Sigmoid colon (tissue), 7 donors: ENCODE measurements around the gene IRGQ. TPM values are rescaled to one million over a fixed set of nuclear protein-coding genes. Genes with fewer than 3 reads are reported as not detected.

Source experiments
- DNase-seq: peaks from one replicate; pipeline ENCODE4 v3.0.0-alpha.2; 2019
- H3K27ac ChIP-seq, 4 donors: fragments of 200-600 bp; sonication (generic); one replicate each; pipeline ENCODE4 v1.5.1; 2016 to 2019; ENCODE audit warnings: mild to moderate bottlenecking in 1 of 4
- H3K27me3 ChIP-seq, 3 donors: fragments of 200-600 bp; sonication (generic); one replicate each; pipeline ENCODE4 v1.5.1; 2019; ENCODE audit warnings: mild to moderate bottlenecking in 1 of 3
- H3K36me3 ChIP-seq, 4 donors: fragments of 200-600 bp; sonication (generic); one replicate each; pipeline ENCODE4 v1.5.1; 2016 to 2019
- H3K4me1 ChIP-seq, 4 donors: fragments of 200-600 bp; sonication (generic); one replicate each; pipeline ENCODE4 v1.5.1; 2017 to 2019
- H3K4me3 ChIP-seq, 4 donors: fragments of 200-600 bp; sonication (generic); one replicate each; pipeline ENCODE4 v1.5.1; 2017 to 2019; ENCODE audit warnings: mild to moderate bottlenecking in 2 of 4, moderate library complexity in 1 of 4
- H3K9me3 ChIP-seq, 4 donors: fragments of 200-600 bp in 3 of 4; sonication (generic) in 3 of 4; one replicate each; pipeline versions ENCODE4 v1.5.1 to v1.6.1; 2013 to 2019
- EP300 ChIP-seq, 4 donors: sonication (generic); formaldehyde crosslinking; IDR thresholded peaks; one replicate each; pipeline ENCODE4 v1.6.1; 2017; ENCODE audit warnings: antibody characterized with exemption in 4 of 4
- POLR2A ChIP-seq, 2 donors: fragments of 450-650 bp; IDR thresholded peaks; one replicate each; pipeline ENCODE4 v1.6.1; 2016; ENCODE audit warnings: antibody characterized with exemption in 2 of 2, mild to moderate bottlenecking in 2 of 2, moderate library complexity in 2 of 2
- POLR2AphosphoS5 ChIP-seq, 4 donors: sonication (generic); formaldehyde crosslinking; IDR thresholded peaks; one replicate each; pipeline ENCODE4 v1.6.1; 2017; ENCODE audit warnings: antibody characterized with exemption in 4 of 4
- WGBS, 2 donors: extraction: QIAGEN DNeasy Blood & Tissue Kit; methylation state at CpG; one replicate each; pipeline ENCODE4 v1.1.7; 2013; 5-methylcytosine and 5-hydroxymethylcytosine counted together
- intact Hi-C: fragments of 100-400 bp; cut with DNase I; formaldehyde crosslinking; loops from one replicate; pipeline ENCODE4 v1.15.1; 2023
- polyA plus RNA-seq, 3 donors: library from polyadenylated mRNA; stranded (reverse); fragments of 200-250 nt; gene quantifications; one replicate each; pipeline ENCODE4 v1.2.3, GENCODE V29; 2013
- total RNA-seq, 4 donors: library from RNA; depleted of rRNA; stranded (reverse); fragments of >200 nt; gene quantifications; one replicate each; pipeline ENCODE4 v1.1.0, GENCODE V29; 2016
- TF ChIP-seq, protein P1 (sequence below), 4 experiments: fragments of 450-650 bp in 3 of 4; fragments of 200-600 bp in 1 of 4; IDR thresholded peaks; one replicate each; pipeline ENCODE4 v1.5.1; 2016 to 2019; ENCODE audit warnings: antibody characterized with exemption in 4 of 4, mild to moderate bottlenecking in 3 of 4, moderate library complexity in 2 of 4
- donor health status: healthy with polysubstance abuse.
- donor health status: Bipolar disorder and iron deficiency.
- donor health status: healthy.

The IRGQ gene
- total and polyA plus RNA-seq, 7 donors, result 3.9 to 24.4 (median 13.5) TPM

DNA sequence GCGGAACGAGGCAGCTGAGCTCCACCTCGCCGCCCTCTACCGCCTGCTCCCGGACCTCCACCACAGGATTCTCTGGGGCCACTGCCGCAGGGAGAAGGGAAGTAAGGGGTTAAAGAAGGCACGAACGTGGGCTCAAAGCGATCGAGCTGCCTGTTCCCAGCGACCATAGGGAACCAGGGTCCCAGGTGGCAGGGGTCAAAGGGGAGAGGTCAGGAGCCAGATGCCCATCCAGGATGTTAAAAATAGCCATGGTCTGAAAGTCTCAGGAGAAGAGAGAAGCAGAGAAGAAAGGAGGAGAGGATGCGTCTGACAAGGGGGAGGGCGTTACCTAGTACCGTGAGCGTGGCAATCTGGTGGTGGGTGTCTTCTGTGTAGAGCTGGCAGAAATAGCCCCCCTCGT lies 30.9 kb upstream of the IRGQ start:
- Histone ChIP-seq H3K27me3 (no peaks in the 10 kb centered on the region), H3K9me3 (no peaks in the 10 kb centered on the region), H3K4me3 (no peak overlapping the region), H3K27ac (no peak overlapping the region), H3K36me3 (peaks cover 0 to 14% (median 0%) of the 10 kb centered on the region in 4 donors), H3K4me1 (no peaks in the 10 kb centered on the region)
- TF ChIP-seq POLR2A (IDR thresholded peaks at IDR 0.05), result no peak
- TF ChIP-seq POLR2AphosphoS5 (IDR thresholded peaks at IDR 0.05), result no peak
- no peak for TF ChIP-seq EP300 (IDR thresholded peaks at IDR 0.05)
- TF ChIP-seq, protein P1, sequence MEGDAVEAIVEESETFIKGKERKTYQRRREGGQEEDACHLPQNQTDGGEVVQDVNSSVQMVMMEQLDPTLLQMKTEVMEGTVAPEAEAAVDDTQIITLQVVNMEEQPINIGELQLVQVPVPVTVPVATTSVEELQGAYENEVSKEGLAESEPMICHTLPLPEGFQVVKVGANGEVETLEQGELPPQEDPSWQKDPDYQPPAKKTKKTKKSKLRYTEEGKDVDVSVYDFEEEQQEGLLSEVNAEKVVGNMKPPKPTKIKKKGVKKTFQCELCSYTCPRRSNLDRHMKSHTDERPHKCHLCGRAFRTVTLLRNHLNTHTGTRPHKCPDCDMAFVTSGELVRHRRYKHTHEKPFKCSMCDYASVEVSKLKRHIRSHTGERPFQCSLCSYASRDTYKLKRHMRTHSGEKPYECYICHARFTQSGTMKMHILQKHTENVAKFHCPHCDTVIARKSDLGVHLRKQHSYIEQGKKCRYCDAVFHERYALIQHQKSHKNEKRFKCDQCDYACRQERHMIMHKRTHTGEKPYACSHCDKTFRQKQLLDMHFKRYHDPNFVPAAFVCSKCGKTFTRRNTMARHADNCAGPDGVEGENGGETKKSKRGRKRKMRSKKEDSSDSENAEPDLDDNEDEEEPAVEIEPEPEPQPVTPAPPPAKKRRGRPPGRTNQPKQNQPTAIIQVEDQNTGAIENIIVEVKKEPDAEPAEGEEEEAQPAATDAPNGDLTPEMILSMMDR (IDR thresholded peaks at IDR 0.05), result no peak
- intact Hi-C loops, result no loop called here
- 55 to 74% methylated on average over 17 of the region's 17 CpGs for WGBS, 2 donors
- no peak for DNase-seq

DNA sequence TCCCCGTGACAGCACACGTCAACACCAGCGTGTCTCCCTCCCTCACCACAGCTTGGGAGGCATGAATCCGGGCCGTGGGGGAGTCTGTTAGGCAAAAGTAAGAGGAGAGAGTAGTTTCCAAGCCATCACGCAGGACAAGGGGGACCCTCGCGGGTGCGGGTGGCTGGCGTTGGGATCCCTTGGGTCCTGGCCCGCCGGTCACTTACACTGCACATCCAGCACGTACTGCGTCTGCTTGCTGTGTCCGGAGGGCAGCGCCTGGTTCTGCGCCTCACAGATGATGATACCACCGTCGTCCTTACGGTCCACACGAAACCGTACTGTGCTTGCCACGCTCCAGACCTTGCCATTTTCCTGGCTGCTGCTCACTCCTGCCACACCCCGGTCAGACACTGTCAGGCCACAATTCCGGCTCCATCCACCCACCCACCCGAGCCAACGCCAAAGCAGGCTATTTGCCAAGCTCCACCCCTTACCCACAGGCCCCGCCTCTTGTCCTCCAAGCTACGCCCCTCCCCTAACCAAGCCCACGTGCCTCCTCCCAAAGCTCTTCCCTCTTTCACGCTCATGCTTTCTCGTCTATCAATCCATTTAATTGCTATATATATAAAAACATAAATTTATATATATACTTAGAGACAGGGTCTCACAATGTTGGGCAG lies 30.1 kb upstream of the IRGQ start:
- intact Hi-C loops, result no loop called here
- 68 to 72% methylated on average over 32 of the region's 32 CpGs for WGBS, 2 donors

GRCh38 chr19:43624933-43625332 lies 29.0 kb upstream of the IRGQ start:
- Histone ChIP-seq H3K4me1 (peaks cover 0 to 9% (median 9%) of the 10 kb centered on the region in 4 donors), H3K4me3 (no peak overlapping the region), H3K36me3 (peaks cover 0 to 14% (median 0%) of the 10 kb centered on the region in 4 donors), H3K27me3 (no peaks in the 10 kb centered on the region), H3K9me3 (no peaks in the 10 kb centered on the region), H3K27ac (no peak overlapping the region)
- WGBS, 2 donors, result 13 to 29% methylated on average over 30 of the region's 30 CpGs
- DNase-seq, result no peak
- TF ChIP-seq EP300 (IDR thresholded peaks at IDR 0.05) (no peak), POLR2AphosphoS5 (IDR thresholded peaks at IDR 0.05) (no peak), POLR2A (IDR thresholded peaks at IDR 0.05) (no peak)
- TF ChIP-seq, protein P1 (IDR thresholded peaks at IDR 0.05), result no peak
- intact Hi-C loops, result no loop called here

More for the DNA sequence above, 30.1 kb upstream of the IRGQ start:
- no peak for DNase-seq
- Histone ChIP-seq H3K36me3 (peaks cover 0 to 14% (median 0%) of the 10 kb centered on the region in 4 donors), H3K9me3 (no peaks in the 10 kb centered on the region), H3K4me1 (no peaks in the 10 kb centered on the region), H3K4me3 (no peak overlapping the region), H3K27ac (no peak overlapping the region), H3K27me3 (no peaks in the 10 kb centered on the region)
- TF ChIP-seq POLR2AphosphoS5 (IDR thresholded peaks at IDR 0.05) (no peak), POLR2A (IDR thresholded peaks at IDR 0.05) (no peak), EP300 (IDR thresholded peaks at IDR 0.05) (no peak)
- TF ChIP-seq, protein P1 (IDR thresholded peaks at IDR 0.05), result no peak

DNA sequence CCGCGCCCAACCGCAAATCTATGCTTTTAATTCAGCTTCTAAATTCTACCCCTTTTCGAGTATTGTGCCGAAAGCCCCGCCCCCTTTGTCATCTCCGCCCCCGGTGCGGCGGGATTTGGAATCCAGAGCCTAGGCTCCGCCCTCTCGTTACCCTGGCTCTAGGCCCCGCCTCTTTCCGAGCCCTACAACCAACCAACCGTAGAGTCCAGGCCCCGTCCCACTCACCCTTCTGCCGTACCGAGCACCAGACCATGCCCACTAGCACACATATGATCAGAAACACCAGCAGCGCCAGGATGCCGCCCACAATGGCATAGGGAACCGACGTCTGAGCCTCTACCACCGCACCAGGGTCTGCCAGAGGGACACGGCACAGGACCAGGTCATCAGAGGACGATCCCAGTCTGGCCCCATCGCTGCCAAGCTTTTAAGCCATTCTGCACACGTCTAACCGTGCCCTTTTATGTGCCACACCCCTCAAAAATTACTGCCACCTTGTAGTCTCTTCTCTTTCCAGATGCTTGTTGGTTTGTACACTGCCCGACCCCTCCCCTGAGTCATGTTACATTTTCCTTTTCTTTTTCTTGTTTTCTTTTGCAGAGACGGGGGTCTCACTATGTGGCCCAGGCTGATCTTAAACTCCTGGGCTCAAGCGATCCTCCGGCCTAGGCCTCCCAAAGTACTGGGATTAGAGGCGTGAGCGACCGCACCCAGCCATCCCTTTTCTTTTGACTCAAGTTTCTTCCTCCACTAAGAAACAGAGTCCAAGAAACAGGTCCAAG lies 28.1 kb upstream of the IRGQ start:
- H3K4me1 ChIP-seq, result peaks cover 0 to 12% (median 9%) of the 10 kb centered on the region in 4 donors
- H3K27ac ChIP-seq, result no peak overlapping the region
- no peaks in the 10 kb centered on the region for H3K9me3 ChIP-seq
- DNase-seq, result no peak
- TF ChIP-seq, protein P1 (IDR thresholded peaks at IDR 0.05), result no peak
- no peak for TF ChIP-seq POLR2A (IDR thresholded peaks at IDR 0.05)
- no peak for TF ChIP-seq EP300 (IDR thresholded peaks at IDR 0.05)
- TF ChIP-seq POLR2AphosphoS5 (IDR thresholded peaks at IDR 0.05), result no peak
- H3K36me3 ChIP-seq, result peaks cover 0 to 14% (median 0%) of the 10 kb centered on the region in 4 donors
- intact Hi-C loops, result no loop called here
- 84 to 90% methylated on average over 35 of the region's 35 CpGs for WGBS, 2 donors
- H3K4me3 ChIP-seq, result no peak overlapping the region
- H3K27me3 ChIP-seq, result no peaks in the 10 kb centered on the region
